CD4-positive, alpha-beta T cell (primary cell): ENCODE measurements around the gene SDC1. TPM values are rescaled to one million over a fixed set of nuclear protein-coding genes. Genes with fewer than 3 reads are reported as not detected.

ENCODE experiments used
- ATAC-seq: fragments of 200-7000 bp; cut with Tn5 transposase; one replicate; pipeline ENCODE4 v1.10.0; 2022; ENCODE audit warnings: mild to moderate bottlenecking; ENCODE audit not compliant: poor library complexity
- CTCF ChIA-PET: fragments of 350-600 bp; sonication (Branson Sonifier 250); formaldehyde crosslinking; loops from one replicate; lab custom pipeline; 2021; ENCODE audit warnings: antibody characterized with exemption, inconsistent platforms; lab: Charles Lee
- POLR2A ChIA-PET: fragments of 350-600 bp; sonication (Branson Sonifier 250); formaldehyde crosslinking; loops from one replicate; lab custom pipeline; 2021; ENCODE audit warnings: antibody characterized with exemption, inconsistent platforms; lab: Charles Lee
- DNase-seq, 14 experiments: peaks; one replicate each; pipeline ENCODE4 v3.0.0-alpha.2; 2013 to 2020; ENCODE audit warnings: mixed read lengths in 2 of 14
- H3K27ac ChIP-seq, 2 donors: one replicate each; pipeline versions ENCODE4 v1.5.1 to v1.7.0; 2013; ENCODE audit warnings: low read length in 2 of 2, low read depth in 1 of 2, mild to moderate bottlenecking in 1 of 2
- H3K27me3 ChIP-seq, 2 experiments: 1 replicate in 1 of 2; 2 replicates in 1 of 2; pipeline versions ENCODE4 v1.6.1 to v1.7.0; 2013; ENCODE audit warnings: low read length in 2 of 2, control low read depth in 1 of 2, mild to moderate bottlenecking in 1 of 2, moderate library complexity in 1 of 2; ENCODE audit not compliant: insufficient read depth in 2 of 2, control insufficient read depth in 1 of 2
- H3K36me3 ChIP-seq: one replicate; pipeline ENCODE4 v1.6.1; 2013; ENCODE audit warnings: low read length, control low read depth; ENCODE audit not compliant: insufficient read depth
- H3K4me1 ChIP-seq: one replicate; pipeline ENCODE4 v1.6.1; 2013; ENCODE audit warnings: low read length, control low read depth; ENCODE audit not compliant: insufficient read depth
- H3K4me3 ChIP-seq: one replicate; pipeline ENCODE4 v1.5.1; 2013; ENCODE audit warnings: mild to moderate bottlenecking, low read length, moderate library complexity
- H3K9me3 ChIP-seq, 2 experiments: 1 replicate in 1 of 2; 2 replicates in 1 of 2; pipeline versions ENCODE4 v1.6.1 to v1.7.0; 2013; ENCODE audit warnings: low read length in 2 of 2, mild to moderate bottlenecking in 2 of 2, control low read depth in 1 of 2, moderate library complexity in 1 of 2; ENCODE audit not compliant: control insufficient read depth in 1 of 2, insufficient read depth in 1 of 2
- H3K27ac Mint-ChIP-seq: one replicate; pipeline ENCODE4 v1.8.0; 2020; ENCODE audit warnings: mixed read lengths
- H3K27me3 Mint-ChIP-seq: one replicate; pipeline ENCODE4 v1.8.0; 2021; ENCODE audit warnings: mixed read lengths
- H3K36me3 Mint-ChIP-seq: one replicate; pipeline ENCODE4 v1.8.0; 2021; ENCODE audit warnings: low read depth, mixed read lengths
- H3K4me1 Mint-ChIP-seq: one replicate; pipeline ENCODE4 v1.8.0; 2021; ENCODE audit warnings: low read depth, mixed read lengths
- H3K4me3 Mint-ChIP-seq: one replicate; pipeline ENCODE4 v1.8.0; 2020; ENCODE audit warnings: mild to moderate bottlenecking, mixed read lengths
- H3K9me3 Mint-ChIP-seq: one replicate; pipeline ENCODE4 v1.8.0; 2020; ENCODE audit warnings: mixed read lengths
- CTCF ChIP-seq: fragments of 200-600 bp; IDR thresholded peaks from one replicate; pipeline ENCODE4 v1.8.0; 2022; ENCODE audit warnings: antibody characterized with exemption, mild to moderate bottlenecking
- intact Hi-C, 2 experiments: fragments of 100-400 bp; cut with DNase I in 1 of 2; cut with micrococcal nuclease in 1 of 2; formaldehyde crosslinking; loops; one replicate each; pipeline versions ENCODE4 v1.15.1 to v1.9.0; 2023 to 2025; cut with DNase I, micrococcal nuclease
- total RNA-seq, 174 experiments: library from RNA in 2 of 174; stranded (reverse) in 2 of 174; gene quantifications; one replicate each; pipeline ENCODE4 v1.2.3 and lab custom pipeline; 2021 to 2026

Gene SDC1
- total RNA-seq, 2 experiments from 2014 or later = not detected

GRCh38 chr2:20211860-20212458 is 13.0 kb downstream of the SDC1 start:
- TF ChIP-seq CTCF = no peak
- H3K4me1 ChIP-seq = no peaks in the 10 kb centered on the region
- DNase-seq (no peak), ATAC-seq (no peak)
- Mint-ChIP-seq H3K4me3 (no peak overlapping the region), H3K27ac (no peak overlapping the region), H3K4me1 (no peaks in the 10 kb centered on the region), H3K27me3 (no peaks in the 10 kb centered on the region), H3K9me3 (no peaks in the 10 kb centered on the region), H3K36me3 (no peaks in the 10 kb centered on the region)
- H3K27ac ChIP-seq = no peak overlapping the region
- POLR2A ChIA-PET = no interaction called here
- H3K36me3 ChIP-seq = no peaks in the 10 kb centered on the region
- CTCF ChIA-PET = no interaction called here
- H3K9me3 ChIP-seq = peaks cover 0 to 3% of the 10 kb centered on the region in 2 experiments
- intact Hi-C loops = no loop called here
- H3K27me3 ChIP-seq = no peaks in the 10 kb centered on the region
- H3K4me3 ChIP-seq = no peak overlapping the region

- H3K4me3 ChIP-seq = no peak overlapping the region
- no peak overlapping the region for H3K27ac ChIP-seq
- intact Hi-C loops = no loop called here
- Mint-ChIP-seq H3K4me1 (no peaks in the 10 kb centered on the region), H3K9me3 (no peaks in the 10 kb centered on the region), H3K27me3 (no peaks in the 10 kb centered on the region), H3K36me3 (no peaks in the 10 kb centered on the region), H3K27ac (no peak overlapping the region), H3K4me3 (no peak overlapping the region)
- ChIA-PET CTCF (no interaction called here), POLR2A (no interaction called here)
- H3K36me3 ChIP-seq = no peaks in the 10 kb centered on the region
- ATAC-seq = no peak
- no peak for DNase-seq
- H3K9me3 ChIP-seq = peaks cover 0 to 3% of the 10 kb centered on the region in 2 experiments
- TF ChIP-seq CTCF = no peak
- no peaks in the 10 kb centered on the region for H3K27me3 ChIP-seq
- H3K4me1 ChIP-seq = no peaks in the 10 kb centered on the region
Measured at GRCh38 chr2:20211420-20211819, 13.5 kb downstream of the SDC1 start.

- Histone ChIP-seq H3K9me3 (peaks cover 0 to 3% of the 10 kb centered on the region in 2 experiments), H3K27me3 (no peaks in the 10 kb centered on the region), H3K27ac (no peak overlapping the region), H3K4me1 (no peaks in the 10 kb centered on the region), H3K4me3 (no peak overlapping the region), H3K36me3 (no peaks in the 10 kb centered on the region)
- H3K4me1 Mint-ChIP-seq = no peaks in the 10 kb centered on the region
- no peak overlapping the region for H3K4me3 Mint-ChIP-seq
- no peak for TF ChIP-seq CTCF
- intact Hi-C loops = no loop called here
- H3K27ac Mint-ChIP-seq = no peak overlapping the region
- no peaks in the 10 kb centered on the region for H3K27me3 Mint-ChIP-seq
- no peaks in the 10 kb centered on the region for H3K9me3 Mint-ChIP-seq
- H3K36me3 Mint-ChIP-seq = no peaks in the 10 kb centered on the region
- ATAC-seq (no peak), DNase-seq (no peak)
- ChIA-PET CTCF (no interaction called here), POLR2A (no interaction called here)
Measured at GRCh38 chr2:20210462-20210861, 14.5 kb downstream of the SDC1 start.
